Endothelial cell of umbilical vein (primary cell): ENCODE results near the gene ERBB3. TPM values are rescaled to one million over a fixed set of nuclear protein-coding genes. Genes with fewer than 3 reads are reported as not detected.
A peak's percentile ranks its signal among the peaks of the same experiment; 100 is the strongest.

Experiments used
- BruUV-seq: library from RNA; stranded (reverse); fragments of 400-500 nt; replicated peaks from 2 replicates; lab custom pipeline; 2021; lab: Mats Ljungman, UMichigan
- CTCF ChIA-PET: fragments of 300-600, 350-600 bp; sonication (Branson Sonifier 250); formaldehyde crosslinking; loops from one replicate; lab custom pipeline; 2021; ENCODE audit warnings: antibody characterized with exemption, inconsistent platforms; lab: Charles Lee
- POLR2A ChIA-PET: fragments of 300-600, 350-600 bp; sonication (Branson Sonifier 250); formaldehyde crosslinking; loops from one replicate; lab custom pipeline; 2021; ENCODE audit warnings: antibody characterized with exemption, inconsistent platforms; lab: Charles Lee
- DNase-seq: peaks from one replicate; pipeline ENCODE4 v3.0.0-alpha.2; 2011; ENCODE audit warnings: low read depth, low spot score
- FAIRE-seq: peaks from 2 replicates; lab custom pipeline; 2011; peaks lifted over from hg19 to GRCh38; lab: Jason Lieb, UNC
- H2AFZ ChIP-seq: 2 replicates; pipeline ENCODE4 v1.6.0; 2012; ENCODE audit warnings: low read depth, low read length, control low read depth, inconsistent platforms
- H3K27ac ChIP-seq: 2 replicates; pipeline ENCODE4 v1.5.1; 2011; ENCODE audit warnings: low read depth, mild to moderate bottlenecking, control low read depth, low read length, moderate library complexity; ENCODE audit not compliant: insufficient read depth
- H3K27me3 ChIP-seq, 2 experiments: 2 replicates each; pipeline versions ENCODE4 v1.6.0 to v1.6.1; 2011; ENCODE audit warnings: low read length in 2 of 2, mixed read lengths in 1 of 2; ENCODE audit not compliant: control insufficient read depth in 2 of 2, insufficient read depth in 2 of 2
- H3K36me3 ChIP-seq, 2 experiments: 2 replicates in 1 of 2; 3 replicates in 1 of 2; pipeline ENCODE4 v1.5.1; 2011; ENCODE audit warnings: low read length in 2 of 2, mild to moderate bottlenecking in 1 of 2, moderate library complexity in 1 of 2; ENCODE audit not compliant: control insufficient read depth in 2 of 2, insufficient read depth in 2 of 2; ENCODE audit errors: extremely low read depth in 1 of 2
- H3K4me1 ChIP-seq: 3 replicates; pipeline ENCODE4 v1.5.1; 2011; ENCODE audit warnings: mild to moderate bottlenecking, low read length; ENCODE audit not compliant: control insufficient read depth, insufficient read depth; ENCODE audit errors: extremely low read depth
- H3K4me2 ChIP-seq: 2 replicates; pipeline ENCODE4 v1.6.1; 2011; ENCODE audit warnings: low read length, control low read depth, mixed read lengths; ENCODE audit not compliant: insufficient read depth
- H3K4me3 ChIP-seq, 3 experiments: fragments of 200-600 bp in 1 of 3; sonication (generic), shearing (Covaris generic) in 1 of 3; replicated peaks in 1 of 3; 2 replicates each; pipeline ENCODE4 v1.5.1; 2011 to 2016; ENCODE audit warnings: control low read depth in 3 of 3, low read length in 3 of 3, mild to moderate bottlenecking in 2 of 3, inconsistent platforms in 1 of 3, low read depth in 1 of 3, moderate library complexity in 1 of 3; ENCODE audit not compliant: insufficient read depth in 1 of 3
- H3K79me2 ChIP-seq: 2 replicates; pipeline ENCODE4 v1.6.0; 2012; ENCODE audit warnings: low read length, inconsistent platforms; ENCODE audit not compliant: control insufficient read depth, insufficient read depth
- H3K9ac ChIP-seq: replicated peaks from 2 replicates; pipeline ENCODE3; 2011; ENCODE audit warnings: low read length, control low read depth; ENCODE audit not compliant: insufficient read depth; ENCODE audit errors: extremely low read depth
- H3K9me1 ChIP-seq: replicated peaks from 3 replicates; pipeline ENCODE4 v1.6.0; 2011; ENCODE audit warnings: mild to moderate bottlenecking, low read length; ENCODE audit not compliant: control insufficient read depth, insufficient read depth; ENCODE audit errors: extremely low read depth
- H3K9me3 ChIP-seq: replicated peaks from 2 replicates; pipeline ENCODE4 v1.5.1; 2012; ENCODE audit warnings: low read length, inconsistent platforms; ENCODE audit not compliant: control insufficient read depth, insufficient read depth
- H4K20me1 ChIP-seq: replicated peaks from 2 replicates; pipeline ENCODE3; 2011; ENCODE audit warnings: mild to moderate bottlenecking, low read length; ENCODE audit not compliant: control insufficient read depth, insufficient read depth; ENCODE audit errors: extremely low read depth
- EZH2 ChIP-seq: IDR thresholded peaks from 2 replicates; pipeline ENCODE4 v1.6.1; 2012; ENCODE audit warnings: borderline replicate concordance, low read depth, mild to moderate bottlenecking, moderate library complexity, low read length, inconsistent platforms; ENCODE audit not compliant: severe bottlenecking
- FOS ChIP-seq: IDR thresholded peaks from 2 replicates; pipeline ENCODE4 v1.6.1; 2011; ENCODE audit warnings: mild to moderate bottlenecking, low read length, moderate library complexity, borderline replicate concordance; ENCODE audit not compliant: insufficient read depth
- JUN ChIP-seq: IDR thresholded peaks from 2 replicates; pipeline ENCODE4 v1.6.1; 2011; ENCODE audit warnings: borderline replicate concordance, low read depth; ENCODE audit not compliant: insufficient read length, insufficient read depth
- MYC ChIP-seq: IDR thresholded peaks from one replicate; pipeline ENCODE4 v1.6.1; 2011; ENCODE audit warnings: mild to moderate bottlenecking, low read depth, low read length
- POLR2A ChIP-seq: IDR thresholded peaks from 2 replicates; pipeline ENCODE4 v1.6.1; 2012; ENCODE audit warnings: low read depth, mild to moderate bottlenecking, control low read depth, low read length
- POLR2AphosphoS5 ChIP-seq: IDR thresholded peaks from 2 replicates; pipeline ENCODE4 v1.6.1; 2012; ENCODE audit warnings: low read depth, mild to moderate bottlenecking, control low read depth, low read length, moderate library complexity; ENCODE audit not compliant: insufficient read depth
- dilution Hi-C: fragments of 300-500 bp; cut with MboI; formaldehyde crosslinking; loops from one replicate; pipeline ENCODE4 v1.15.0; 2019; ENCODE audit warnings: low sequenced_read_pairs; ENCODE audit not compliant: extremely low pct_ligation_motif_present
- intact Hi-C: fragments of 100-400 bp; cut with micrococcal nuclease; formaldehyde crosslinking; loops from one replicate; pipeline ENCODE4 v1.10.0; 2022
- polyA plus RNA-seq, 4 experiments: library from polyadenylated mRNA; depleted of rRNA in 3 of 4; stranded (reverse) in 3 of 4; unstranded in 1 of 4; fragments of >200 nt; gene quantifications; 2 replicates each; pipeline versions ENCODE4 v1.2.1 to v1.2.3, GENCODE V29; 2011 to 2012; ENCODE audit warnings: missing spikeins in 1 of 4
- total RNA-seq: library from RNA; stranded (reverse); gene quantifications from 2 replicates; pipeline ENCODE4 v1.2.3, GENCODE V29; 2021
- TF ChIP-seq, protein P1 (sequence below), 2 donors: IDR thresholded peaks; 1 replicate in 1 of 2; 2 replicates in 1 of 2; pipeline ENCODE4 v1.5.1; 2011; ENCODE audit warnings: low read length in 2 of 2, mild to moderate bottlenecking in 2 of 2, moderate library complexity in 2 of 2, control low read depth in 1 of 2, inconsistent platforms in 1 of 2, low read depth in 1 of 2; ENCODE audit not compliant: insufficient read depth in 1 of 2; ENCODE audit errors: extremely low read depth in 1 of 2
- TF ChIP-seq, protein P2 (sequence below): IDR thresholded peaks from 2 replicates; pipeline ENCODE4 v1.6.1; 2011; ENCODE audit not compliant: insufficient read depth, insufficient read length

The ERBB3 gene
- total and polyA plus RNA-seq, 2 donors (not counting 3 experiments of a cell fraction or from before 2014, with no cell fraction given): 0.11 to 1.5 TPM

GRCh38 chr12:56146492-56147460 lies 66.8 kb downstream of the ERBB3 start:
- H3K4me2 ChIP-seq: peak overlapping the region; percentile 18
- H3K27ac ChIP-seq: no peak overlapping the region
- TF ChIP-seq MYC (no peak), POLR2A (peak; percentile 74), JUN (no peak), EZH2 (no peak), FOS (peak; percentile 10), POLR2AphosphoS5 (peak; percentile 46)
- TF ChIP-seq, protein P1, sequence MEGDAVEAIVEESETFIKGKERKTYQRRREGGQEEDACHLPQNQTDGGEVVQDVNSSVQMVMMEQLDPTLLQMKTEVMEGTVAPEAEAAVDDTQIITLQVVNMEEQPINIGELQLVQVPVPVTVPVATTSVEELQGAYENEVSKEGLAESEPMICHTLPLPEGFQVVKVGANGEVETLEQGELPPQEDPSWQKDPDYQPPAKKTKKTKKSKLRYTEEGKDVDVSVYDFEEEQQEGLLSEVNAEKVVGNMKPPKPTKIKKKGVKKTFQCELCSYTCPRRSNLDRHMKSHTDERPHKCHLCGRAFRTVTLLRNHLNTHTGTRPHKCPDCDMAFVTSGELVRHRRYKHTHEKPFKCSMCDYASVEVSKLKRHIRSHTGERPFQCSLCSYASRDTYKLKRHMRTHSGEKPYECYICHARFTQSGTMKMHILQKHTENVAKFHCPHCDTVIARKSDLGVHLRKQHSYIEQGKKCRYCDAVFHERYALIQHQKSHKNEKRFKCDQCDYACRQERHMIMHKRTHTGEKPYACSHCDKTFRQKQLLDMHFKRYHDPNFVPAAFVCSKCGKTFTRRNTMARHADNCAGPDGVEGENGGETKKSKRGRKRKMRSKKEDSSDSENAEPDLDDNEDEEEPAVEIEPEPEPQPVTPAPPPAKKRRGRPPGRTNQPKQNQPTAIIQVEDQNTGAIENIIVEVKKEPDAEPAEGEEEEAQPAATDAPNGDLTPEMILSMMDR (IDR thresholded peaks at IDR 0.05; ENCODE audit: extremely low read depth in 1 of 2, insufficient read depth in 1 of 2, low read depth in 1 of 2, low read length in 2 of 2): no peak
- TF ChIP-seq, protein P2, sequence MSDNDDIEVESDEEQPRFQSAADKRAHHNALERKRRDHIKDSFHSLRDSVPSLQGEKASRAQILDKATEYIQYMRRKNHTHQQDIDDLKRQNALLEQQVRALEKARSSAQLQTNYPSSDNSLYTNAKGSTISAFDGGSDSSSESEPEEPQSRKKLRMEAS: no peak
- no peaks in the 10 kb centered on the region for H3K9me1 ChIP-seq
- no peak overlapping the region for H3K4me3 ChIP-seq
- CTCF ChIA-PET: no interaction called here
- BruUV-seq: no TSS peak
- H3K4me1 ChIP-seq: peaks cover 32% of the 10 kb centered on the region
- no peak overlapping the region for H2AFZ ChIP-seq
- no peaks in the 10 kb centered on the region for H3K79me2 ChIP-seq
- H3K27me3 ChIP-seq: no peaks in the 10 kb centered on the region
- intact Hi-C loops: no loop called here
- peaks cover 12 to 17% of the 10 kb centered on the region in 2 experiments for H3K36me3 ChIP-seq
- dilution Hi-C loops: no loop called here
- FAIRE-seq (peak; percentile 87), DNase-seq (peak; percentile 82)
- H3K9me3 ChIP-seq: no peaks in the 10 kb centered on the region
- H3K9ac ChIP-seq: no peak overlapping the region
- POLR2A ChIA-PET: no interaction called here
- no peaks in the 10 kb centered on the region for H4K20me1 ChIP-seq
